Tibial nerve (tissue), 4 donors: ENCODE data around the gene SPTAN1. TPM values are rescaled to one million over a fixed set of nuclear protein-coding genes. Genes with fewer than 3 reads are reported as not detected.
"Not testable (repeated sequence)": the region's sequence is repeated elsewhere in the genome, so short reads cannot be mapped to it uniquely, and the experiment has no call there.

Source experiments
- DNase-seq, 2 donors: peaks; one replicate each; pipeline ENCODE4 v3.0.0-alpha.2; 2019; ENCODE audit warnings: low spot score in 2 of 2
- H3K27ac ChIP-seq, 4 donors: fragments of 200-600 bp; sonication (generic) in 3 of 4; one replicate each; pipeline ENCODE4 v1.5.1; 2017 to 2019; ENCODE audit warnings: mild to moderate bottlenecking in 1 of 4
- H3K27me3 ChIP-seq, 2 donors: fragments of 200-600 bp; sonication (generic) in 1 of 2; one replicate each; pipeline versions ENCODE4 v1.5.1 to v1.6.0; 2017 to 2019
- H3K36me3 ChIP-seq, 3 donors: fragments of 200-600 bp; sonication (generic); one replicate each; pipeline ENCODE4 v1.5.1; 2018 to 2019
- H3K4me1 ChIP-seq, 4 donors: fragments of 200-600 bp; sonication (generic) in 3 of 4; one replicate each; pipeline ENCODE4 v1.5.1; 2017 to 2019
- H3K4me3 ChIP-seq, 4 donors: fragments of 200-600 bp; sonication (generic) in 3 of 4; one replicate each; pipeline ENCODE4 v1.5.1; 2017 to 2019; ENCODE audit warnings: mild to moderate bottlenecking in 1 of 4, moderate library complexity in 1 of 4
- H3K9me3 ChIP-seq, 4 donors: fragments of 200-600 bp; sonication (generic) in 3 of 4; one replicate each; pipeline ENCODE4 v1.5.1; 2017 to 2019
- EP300 ChIP-seq, 2 donors: sonication (generic); formaldehyde crosslinking; IDR thresholded peaks; one replicate each; pipeline ENCODE4 v1.6.1; 2017; ENCODE audit warnings: antibody characterized with exemption in 2 of 2, mild to moderate bottlenecking in 1 of 2
- POLR2A ChIP-seq, 2 donors: fragments of 450-650 bp; IDR thresholded peaks; one replicate each; pipeline ENCODE4 v1.6.1; 2017; ENCODE audit warnings: antibody characterized with exemption in 2 of 2, mild to moderate bottlenecking in 2 of 2, moderate library complexity in 2 of 2
- WGBS, 2 donors: methylation state at CpG; one replicate each; pipeline ENCODE4 v1.1.5; 2018; 5-methylcytosine and 5-hydroxymethylcytosine counted together
- total RNA-seq, 4 donors: library from RNA; depleted of rRNA; stranded (reverse); fragments of >200 nt; gene quantifications; one replicate each; pipeline ENCODE4 v1.1.0, GENCODE V29; 2016
- TF ChIP-seq, protein P1 (sequence below), 5 experiments: fragments of 200-600 bp in 3 of 5; fragments of 450-650 bp in 2 of 5; sonication (generic) in 3 of 5; IDR thresholded peaks; one replicate each; pipeline ENCODE4 v1.5.1; 2016 to 2019; ENCODE audit warnings: antibody characterized with exemption in 5 of 5, mild to moderate bottlenecking in 3 of 5, moderate library complexity in 2 of 5

SPTAN1 gene
- total RNA-seq, 4 donors from 2014 or later, result 491 to 540 (median 508) TPM

DNA sequence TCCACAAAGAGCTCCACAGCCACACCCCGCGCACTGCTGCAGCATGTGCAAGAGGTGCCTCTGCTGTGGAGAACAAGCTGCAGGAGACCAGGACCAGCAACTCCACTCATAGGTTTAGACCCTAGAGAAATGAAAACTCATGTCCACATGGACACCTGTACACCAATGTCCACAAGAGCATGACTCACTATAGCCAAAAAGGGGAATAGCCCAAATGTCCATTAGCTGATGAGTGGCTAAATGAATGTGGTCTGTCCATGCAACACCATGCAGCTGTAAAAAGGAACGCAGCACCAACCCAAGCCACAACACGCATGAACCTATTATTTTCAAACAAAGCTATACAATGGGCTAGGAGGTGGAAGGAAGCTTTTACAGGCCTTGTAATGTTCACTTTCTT lies 86.2 kb downstream of the SPTAN1 start:
- H3K27me3 ChIP-seq, result no peaks in the 10 kb centered on the region
- no peak for DNase-seq
- TF ChIP-seq POLR2A (IDR thresholded peaks at IDR 0.05), result no peak
- H3K27ac ChIP-seq, result no peak overlapping the region
- peaks cover 0 to 43% (median 3%) of the 10 kb centered on the region in 3 donors for H3K36me3 ChIP-seq
- peaks cover 0 to 46% (median 18%) of the 10 kb centered on the region in 4 donors for H3K4me1 ChIP-seq
- no peak overlapping the region for H3K4me3 ChIP-seq
- 88 to 93% methylated on average over 4 of the region's 4 CpGs for WGBS, 2 donors
- H3K9me3 ChIP-seq, result no peaks in the 10 kb centered on the region

DNA sequence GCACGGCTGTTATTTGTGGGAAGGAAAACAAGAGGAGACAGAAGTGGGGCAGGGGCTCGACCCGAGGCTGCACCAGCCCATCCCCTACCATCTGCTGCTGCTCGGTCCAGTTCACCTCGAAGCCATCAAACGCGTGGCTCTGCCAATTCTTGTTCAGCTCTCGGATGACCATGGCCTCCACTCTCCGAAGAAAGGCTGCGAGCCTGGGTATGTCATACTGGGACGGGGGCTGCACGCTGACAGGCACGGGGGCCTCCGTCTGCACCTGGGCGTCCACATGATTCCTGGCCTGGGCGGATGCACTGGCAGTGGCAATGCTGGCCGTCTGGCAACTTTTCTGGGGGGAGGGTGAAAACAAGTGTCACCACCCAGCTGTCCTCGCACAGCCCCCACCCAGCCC lies 88.2 kb downstream of the SPTAN1 start:
- WGBS, 2 donors, result 92 to 93% methylated on average over 18 of the region's 18 CpGs
- no peak for DNase-seq
- H3K4me1 ChIP-seq, result peaks cover 0 to 28% (median 7%) of the 10 kb centered on the region in 4 donors
- no peak overlapping the region for H3K4me3 ChIP-seq
- peaks cover 0 to 31% (median 0%) of the 10 kb centered on the region in 3 donors for H3K36me3 ChIP-seq
- H3K27ac ChIP-seq, result peak overlapping the region in 1 of 4 donors; percentile 56
- H3K9me3 ChIP-seq, result no peaks in the 10 kb centered on the region
- H3K27me3 ChIP-seq, result no peaks in the 10 kb centered on the region
- TF ChIP-seq EP300 (IDR thresholded peaks at IDR 0.05), result no peak
- no peak for TF ChIP-seq POLR2A (IDR thresholded peaks at IDR 0.05)
- TF ChIP-seq, protein P1, sequence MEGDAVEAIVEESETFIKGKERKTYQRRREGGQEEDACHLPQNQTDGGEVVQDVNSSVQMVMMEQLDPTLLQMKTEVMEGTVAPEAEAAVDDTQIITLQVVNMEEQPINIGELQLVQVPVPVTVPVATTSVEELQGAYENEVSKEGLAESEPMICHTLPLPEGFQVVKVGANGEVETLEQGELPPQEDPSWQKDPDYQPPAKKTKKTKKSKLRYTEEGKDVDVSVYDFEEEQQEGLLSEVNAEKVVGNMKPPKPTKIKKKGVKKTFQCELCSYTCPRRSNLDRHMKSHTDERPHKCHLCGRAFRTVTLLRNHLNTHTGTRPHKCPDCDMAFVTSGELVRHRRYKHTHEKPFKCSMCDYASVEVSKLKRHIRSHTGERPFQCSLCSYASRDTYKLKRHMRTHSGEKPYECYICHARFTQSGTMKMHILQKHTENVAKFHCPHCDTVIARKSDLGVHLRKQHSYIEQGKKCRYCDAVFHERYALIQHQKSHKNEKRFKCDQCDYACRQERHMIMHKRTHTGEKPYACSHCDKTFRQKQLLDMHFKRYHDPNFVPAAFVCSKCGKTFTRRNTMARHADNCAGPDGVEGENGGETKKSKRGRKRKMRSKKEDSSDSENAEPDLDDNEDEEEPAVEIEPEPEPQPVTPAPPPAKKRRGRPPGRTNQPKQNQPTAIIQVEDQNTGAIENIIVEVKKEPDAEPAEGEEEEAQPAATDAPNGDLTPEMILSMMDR (IDR thresholded peaks at IDR 0.05), result no peak

DNA sequence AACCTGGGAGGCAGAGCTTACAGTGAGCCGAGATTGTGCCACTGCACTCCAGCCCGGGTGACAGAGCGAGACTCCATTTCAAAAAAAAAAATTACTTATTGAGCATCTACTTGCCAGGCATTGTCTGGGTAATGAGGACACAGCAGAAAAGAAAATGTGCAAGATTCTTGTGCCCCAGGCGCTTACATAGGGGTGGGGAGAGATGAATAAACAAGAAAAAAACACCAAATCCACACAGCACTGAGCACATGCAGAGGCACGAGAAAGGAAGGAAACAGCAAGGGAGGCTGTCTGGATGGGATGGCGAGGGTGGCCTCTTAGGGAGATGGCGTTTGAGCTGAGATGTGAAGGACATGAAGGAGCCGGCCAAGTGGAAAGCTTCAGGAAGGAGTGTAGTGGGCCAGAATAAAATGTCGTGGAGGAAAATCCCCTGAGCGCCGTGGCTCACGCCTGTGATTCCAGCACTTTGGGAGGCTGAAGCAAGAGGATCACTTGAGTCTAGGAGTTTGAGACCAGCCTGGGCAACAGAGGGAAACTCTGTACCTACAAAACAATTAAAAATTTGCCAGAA lies 90.4 kb downstream of the SPTAN1 start:
- 68 to 77% methylated on average over 12 of the region's 12 CpGs for WGBS, 2 donors
- Histone ChIP-seq H3K36me3 (peaks cover 0 to 25% (median 0%) of the 10 kb centered on the region in 3 donors), H3K4me1 (peaks cover 0 to 12% (median 0%) of the 10 kb centered on the region in 4 donors), H3K27me3 (no peaks in the 10 kb centered on the region), H3K9me3 (no peaks in the 10 kb centered on the region), H3K4me3 (no peak overlapping the region), H3K27ac (peak overlapping the region in 2 of 4 donors; percentile 70)
- no peak for DNase-seq
- TF ChIP-seq EP300 (IDR thresholded peaks at IDR 0.05) (no peak), POLR2A (IDR thresholded peaks at IDR 0.05) (no peak)
- TF ChIP-seq, protein P1 (IDR thresholded peaks at IDR 0.05), result no peak

GRCh38 chr9:128643519-128644300 lies 91.3 kb downstream of the SPTAN1 start:
- Histone ChIP-seq H3K4me3 (no peak overlapping the region), H3K9me3 (no peaks in the 10 kb centered on the region), H3K27ac (peak overlapping the region in 2 of 4 donors; percentile 70), H3K4me1 (peaks cover 0 to 12% (median 0%) of the 10 kb centered on the region in 4 donors), H3K27me3 (no peaks in the 10 kb centered on the region), H3K36me3 (peaks cover 0 to 21% (median 0%) of the 10 kb centered on the region in 3 donors)
- DNase-seq, result no peak
- 43 to 51% methylated on average over 12 of the region's 12 CpGs for WGBS, 2 donors
- TF ChIP-seq POLR2A (IDR thresholded peaks at IDR 0.05) (peak in 1 of 2 donors; percentile 17), EP300 (IDR thresholded peaks at IDR 0.05) (peak in 1 of 2 donors; percentile 55)
- TF ChIP-seq, protein P1 (IDR thresholded peaks at IDR 0.05), result no peak

- H3K36me3 ChIP-seq, H3K4me1 ChIP-seq, H3K27me3 ChIP-seq, H3K9me3 ChIP-seq, H3K4me3 ChIP-seq: not testable (repeated sequence)
- H3K27ac ChIP-seq, result peak overlapping the region in 1 of 4 donors; percentile 22
- DNase-seq, result peak in 1 of 2 donors; percentile 45
- WGBS, 2 donors, result 87 to 96% methylated on average over 6 to 7 of the region's 9 CpGs
- TF ChIP-seq, protein P1 (IDR thresholded peaks at IDR 0.05), result peak in 4 of 5 experiments; percentile 9 to 24 (median 16)
Observed at GRCh38 chr9:128648206-128648605, 95.8 kb downstream of the SPTAN1 start.
